HUES64 (cell line): Measurements from ENCODE around the gene RTP2.
A peak's percentile ranks its signal among the peaks of the same experiment; 100 is the strongest.

Experiments used
- H3K27ac ChIP-seq: 2 replicates; pipeline ENCODE4 v1.7.0; 2013; ENCODE audit warnings: low read depth, low read length, inconsistent platforms
- H3K27me3 ChIP-seq: 2 replicates; pipeline ENCODE4 v1.6.1; 2013; ENCODE audit warnings: mild to moderate bottlenecking, low read length; ENCODE audit not compliant: insufficient read depth
- H3K36me3 ChIP-seq: 2 replicates; pipeline ENCODE4 v1.6.1; 2013; ENCODE audit warnings: mild to moderate bottlenecking, low read length; ENCODE audit not compliant: insufficient read depth
- H3K4me1 ChIP-seq: 2 replicates; pipeline ENCODE4 v1.6.1; 2013; ENCODE audit warnings: mild to moderate bottlenecking, low read length, moderate library complexity; ENCODE audit not compliant: insufficient read depth
- H3K4me3 ChIP-seq: 2 replicates; pipeline ENCODE4 v1.5.1; 2013; ENCODE audit warnings: mild to moderate bottlenecking, low read length, moderate library complexity
- H3K9ac ChIP-seq: 2 replicates; pipeline ENCODE4 v1.6.1; 2013; ENCODE audit warnings: mild to moderate bottlenecking, low read depth, low read length
- H3K9me3 ChIP-seq: 2 replicates; pipeline ENCODE4 v1.6.1; 2013; ENCODE audit warnings: low read depth, low read length; ENCODE audit not compliant: insufficient read depth
- WGBS: fragments of 150-250, 120-280 bp; methylation state at CpG from one replicate; pipeline ENCODE4 v1.1.7; 2013; ENCODE audit warnings: missing lambda C conversion rate; 5-methylcytosine and 5-hydroxymethylcytosine counted together

RTP2 gene

DNA sequence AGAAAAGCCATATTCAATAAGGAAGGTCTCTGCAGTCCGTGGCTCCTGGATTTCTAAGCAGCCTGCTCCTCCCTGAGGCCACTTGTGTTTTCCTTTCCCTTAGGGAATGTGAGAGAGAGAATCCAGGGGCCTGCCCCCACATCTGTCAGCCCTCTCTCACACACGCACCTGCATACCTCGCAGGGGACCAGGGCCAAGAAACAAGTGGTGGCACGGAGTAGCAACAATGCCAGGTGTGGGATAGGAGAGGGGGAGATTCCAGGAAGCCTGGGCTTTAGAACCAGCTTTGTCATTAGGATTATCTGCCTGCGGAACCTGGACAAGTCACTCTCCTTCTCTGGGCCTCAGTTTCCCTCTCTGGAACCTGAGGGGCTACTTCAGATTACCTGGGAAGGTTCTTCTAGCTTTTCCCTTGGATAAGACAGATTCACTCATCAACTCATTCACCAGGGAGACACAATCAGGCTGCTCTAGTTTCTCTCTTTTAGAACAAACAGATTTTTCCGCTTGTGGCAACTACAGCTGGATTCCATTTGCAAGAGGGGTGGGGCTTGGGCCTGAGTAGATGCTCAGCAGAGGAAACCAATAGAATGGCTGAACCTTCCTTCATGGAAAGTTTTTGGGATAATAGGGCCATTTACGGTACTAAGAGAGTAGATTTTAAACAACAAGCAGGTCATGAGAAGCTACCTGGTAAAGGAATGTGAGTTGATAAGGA is 23.5 kb upstream of the RTP2 start:
- Histone ChIP-seq H3K27me3 (no peaks in the 10 kb centered on the region), H3K9ac (no peak overlapping the region; the same call in 1 of the 2 replicates), H3K9me3 (no peaks in the 10 kb centered on the region), H3K36me3 (peaks cover 93% of the 10 kb centered on the region), H3K27ac (no peak overlapping the region), H3K4me1 (peaks cover 5% of the 10 kb centered on the region; the same call in 1 of the 2 replicates), H3K4me3 (no peak overlapping the region)
- 91% methylated on average over 7 of the region's 7 CpGs for WGBS

GRCh38 chr3:187725224-187725623 is 22.9 kb upstream of the RTP2 start:
- peaks cover 87% of the 10 kb centered on the region for H3K36me3 ChIP-seq

GRCh38 chr3:187722206-187722612 is 19.9 kb upstream of the RTP2 start:
- 90% methylated on average over 8 of the region's 10 CpGs for WGBS
- H3K4me1 ChIP-seq: peaks cover 13% of the 10 kb centered on the region
- H3K9ac ChIP-seq: no peak overlapping the region
- H3K4me3 ChIP-seq: no peak overlapping the region
- H3K36me3 ChIP-seq: peaks cover 57% of the 10 kb centered on the region
- no peaks in the 10 kb centered on the region for H3K9me3 ChIP-seq
- no peaks in the 10 kb centered on the region for H3K27me3 ChIP-seq
- H3K27ac ChIP-seq: no peak overlapping the region

More at GRCh38 chr3:187725224-187725623, 22.9 kb upstream of the RTP2 start:
- Histone ChIP-seq H3K9me3 (no peaks in the 10 kb centered on the region), H3K27ac (no peak overlapping the region), H3K4me3 (no peak overlapping the region), H3K4me1 (peaks cover 7% of the 10 kb centered on the region; the same call in 1 of the 2 replicates), H3K9ac (no peak overlapping the region), H3K27me3 (no peaks in the 10 kb centered on the region)
- WGBS: 94% methylated on average over 22 of the region's 22 CpGs

GRCh38 chr3:187721055-187721454 is 18.7 kb upstream of the RTP2 start:
- H3K27me3 ChIP-seq: no peaks in the 10 kb centered on the region
- H3K4me3 ChIP-seq: no peak overlapping the region
- H3K36me3 ChIP-seq: peaks cover 46% of the 10 kb centered on the region
- no peak overlapping the region for H3K9ac ChIP-seq
- 89% methylated on average over 8 of the region's 8 CpGs for WGBS
- H3K9me3 ChIP-seq: no peaks in the 10 kb centered on the region
- peaks cover 13% of the 10 kb centered on the region for H3K4me1 ChIP-seq
- H3K27ac ChIP-seq: no peak overlapping the region

GRCh38 chr3:187720337-187720670 is 17.9 kb upstream of the RTP2 start:
- peaks cover 13% of the 10 kb centered on the region for H3K4me1 ChIP-seq
- peaks cover 39% of the 10 kb centered on the region for H3K36me3 ChIP-seq
- H3K4me3 ChIP-seq: no peak overlapping the region
- H3K27me3 ChIP-seq: no peaks in the 10 kb centered on the region
- no peaks in the 10 kb centered on the region for H3K9me3 ChIP-seq
- WGBS: 92% methylated on average over 2 of the region's 2 CpGs
- H3K9ac ChIP-seq: no peak overlapping the region
- H3K27ac ChIP-seq: peak overlapping the region; percentile 77; the same call in 1 of the 2 replicates

DNA sequence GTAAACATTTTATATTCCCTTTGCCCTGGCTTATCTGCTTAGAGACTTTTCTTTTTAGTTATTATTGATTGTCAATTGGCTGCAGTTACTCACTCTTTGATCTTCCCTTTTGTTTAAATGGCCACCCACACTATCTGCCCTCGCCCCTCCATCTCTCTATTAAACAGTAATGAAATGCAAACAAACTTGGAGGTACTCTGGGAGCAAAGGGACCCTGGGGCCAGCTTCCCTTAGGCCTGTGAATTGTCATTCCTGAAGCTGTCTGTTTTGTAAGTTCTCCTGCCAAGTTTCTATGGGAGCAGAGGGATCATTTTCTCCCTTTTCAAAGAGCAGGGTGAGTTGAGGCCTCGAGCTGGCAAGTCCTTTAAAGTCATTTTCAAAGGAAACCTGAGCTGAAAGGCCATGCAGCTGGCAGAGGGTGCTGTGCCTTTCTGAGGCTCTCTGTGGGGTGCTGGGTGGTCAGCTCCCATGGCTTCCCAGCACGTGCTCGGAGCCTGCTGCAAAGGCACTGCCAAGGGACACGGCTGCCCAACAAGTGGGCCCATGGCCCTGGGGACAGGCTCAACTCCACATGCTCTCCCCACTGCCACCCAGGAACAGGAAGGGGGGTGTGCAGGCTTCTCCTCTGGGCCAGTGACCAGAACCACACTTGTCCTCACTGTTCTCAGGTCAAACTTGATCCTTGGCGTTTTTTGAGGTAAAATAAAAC is 17.4 kb upstream of the RTP2 start:
- no peaks in the 10 kb centered on the region for H3K27me3 ChIP-seq
- H3K9me3 ChIP-seq: no peaks in the 10 kb centered on the region
- peaks cover 13% of the 10 kb centered on the region for H3K4me1 ChIP-seq
- H3K27ac ChIP-seq: peak overlapping the region; percentile 77; the same call in 1 of the 2 replicates
- no peak overlapping the region for H3K4me3 ChIP-seq
- H3K36me3 ChIP-seq: peaks cover 37% of the 10 kb centered on the region
- H3K9ac ChIP-seq: no peak overlapping the region
- 62% methylated on average over 6 of the region's 6 CpGs for WGBS

DNA sequence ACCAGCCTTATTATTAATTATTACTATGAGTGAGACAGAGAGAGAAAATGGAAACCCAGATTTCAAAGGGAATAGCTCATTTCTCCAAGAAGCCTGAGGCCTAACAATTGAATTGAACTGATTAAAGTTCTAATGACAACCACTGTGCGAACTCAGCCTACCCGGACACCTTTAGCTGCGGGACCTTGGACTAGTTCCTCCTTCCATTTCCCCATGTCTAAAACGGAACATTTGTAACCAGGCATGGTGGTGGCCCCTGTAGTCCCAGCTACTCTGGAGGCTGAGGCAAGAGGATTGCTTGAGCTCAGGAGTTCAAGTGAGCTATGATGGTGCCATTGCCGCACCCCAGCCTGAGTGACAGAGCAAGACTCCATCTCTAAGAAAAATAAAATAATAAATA is 16.4 kb upstream of the RTP2 start:
- H3K4me3 ChIP-seq: no peak overlapping the region
- no peaks in the 10 kb centered on the region for H3K27me3 ChIP-seq
- H3K9me3 ChIP-seq: no peaks in the 10 kb centered on the region
- H3K36me3 ChIP-seq: peaks cover 27% of the 10 kb centered on the region
- no peak overlapping the region for H3K9ac ChIP-seq
- H3K4me1 ChIP-seq: peaks cover 13% of the 10 kb centered on the region
- 97% methylated on average over 5 of the region's 5 CpGs for WGBS
- H3K27ac ChIP-seq: no peak overlapping the region

DNA sequence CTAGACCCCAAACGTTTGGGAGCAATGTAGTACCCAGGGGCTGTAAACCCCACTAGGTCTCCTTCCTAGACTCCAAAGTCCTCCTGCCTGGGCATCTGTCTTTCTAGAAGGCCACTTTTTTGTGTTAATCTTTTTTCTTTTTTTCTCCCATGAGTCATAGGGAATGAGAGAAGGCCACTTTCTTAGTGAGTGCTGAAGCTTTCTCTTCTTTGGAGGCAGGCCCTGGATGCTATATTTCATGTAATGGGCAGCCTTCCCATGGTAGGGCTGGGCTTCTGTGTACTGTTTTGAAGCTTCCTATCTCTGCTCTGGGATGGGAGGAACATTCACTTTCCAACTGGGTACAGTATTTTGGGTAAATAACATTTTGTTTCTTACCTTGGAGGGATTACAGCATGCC is 15.2 kb upstream of the RTP2 start:
- no peaks in the 10 kb centered on the region for H3K27me3 ChIP-seq
- H3K27ac ChIP-seq: no peak overlapping the region
- no peak overlapping the region for H3K9ac ChIP-seq
- H3K36me3 ChIP-seq: peaks cover 16% of the 10 kb centered on the region
- 81% methylated on average over 1 of the region's 1 CpG for WGBS
- H3K9me3 ChIP-seq: no peaks in the 10 kb centered on the region
- no peak overlapping the region for H3K4me3 ChIP-seq
- H3K4me1 ChIP-seq: peaks cover 11% of the 10 kb centered on the region

GRCh38 chr3:187714404-187714979 is 12.1 kb upstream of the RTP2 start:
- Histone ChIP-seq H3K27ac (no peak overlapping the region), H3K27me3 (no peaks in the 10 kb centered on the region), H3K36me3 (no peaks in the 10 kb centered on the region), H3K4me1 (peaks cover 3% of the 10 kb centered on the region; the same call in 1 of the 2 replicates), H3K9me3 (no peaks in the 10 kb centered on the region), H3K9ac (no peak overlapping the region), H3K4me3 (no peak overlapping the region)
- 38% methylated on average over 4 of the region's 4 CpGs for WGBS

DNA sequence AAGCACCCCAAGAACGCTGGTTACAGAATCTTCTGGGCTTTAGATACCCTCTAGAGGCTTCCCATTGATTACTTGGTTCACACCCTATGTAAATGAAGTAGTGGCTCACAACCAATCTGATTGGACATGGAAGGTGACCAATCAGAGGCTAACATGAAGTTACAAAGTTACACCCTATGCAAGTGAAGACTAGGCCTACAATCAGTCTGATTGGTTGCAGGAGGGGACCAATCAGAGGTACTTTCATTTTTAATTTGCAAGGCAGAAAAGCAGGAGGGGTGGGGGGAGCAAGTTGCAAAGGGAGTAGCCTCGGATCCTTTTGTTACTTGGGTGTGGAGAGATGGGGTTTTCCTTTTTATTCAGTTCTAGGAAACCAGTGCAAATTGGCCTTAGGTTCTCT is 11.1 kb upstream of the RTP2 start:
- Histone ChIP-seq H3K9me3 (no peaks in the 10 kb centered on the region), H3K9ac (no peak overlapping the region), H3K36me3 (no peaks in the 10 kb centered on the region), H3K27ac (no peak overlapping the region), H3K4me1 (no peaks in the 10 kb centered on the region), H3K27me3 (no peaks in the 10 kb centered on the region), H3K4me3 (no peak overlapping the region)
- 87% methylated on average over 2 of the region's 2 CpGs for WGBS

GRCh38 chr3:187709155-187709554 is 6.8 kb upstream of the RTP2 start:
- no peaks in the 10 kb centered on the region for H3K36me3 ChIP-seq
- H3K4me1 ChIP-seq: no peaks in the 10 kb centered on the region
- H3K27ac ChIP-seq: no peak overlapping the region
- no peaks in the 10 kb centered on the region for H3K9me3 ChIP-seq
- WGBS: 77% methylated on average over 4 of the region's 4 CpGs
- H3K9ac ChIP-seq: no peak overlapping the region
- H3K4me3 ChIP-seq: no peak overlapping the region
- no peaks in the 10 kb centered on the region for H3K27me3 ChIP-seq
